Type B pancreatic cell (in vitro differentiated cells): ENCODE results near the gene ALG1L2. TPM values are rescaled to one million over a fixed set of nuclear protein-coding genes. Genes with fewer than 3 reads are reported as not detected.
"Not testable (repeated sequence)": the region's sequence is repeated elsewhere in the genome, so short reads cannot be mapped to it uniquely, and the experiment has no call there.

Experiments
- DNase-seq: peaks from one replicate; pipeline ENCODE4 v3.0.0; 2021; ENCODE audit warnings: mixed read lengths; ENCODE audit not compliant: unreplicated experiment; ENCODE audit errors: extremely low spot score
- H3K27ac Mint-ChIP-seq: 2 replicates; pipeline ENCODE4 v1.8.0; 2021; ENCODE audit warnings: mild to moderate bottlenecking, mixed read lengths
- H3K27me3 Mint-ChIP-seq: 2 replicates; pipeline ENCODE4 v1.8.0; 2021; ENCODE audit warnings: mixed read lengths
- H3K36me3 Mint-ChIP-seq: 2 replicates; pipeline ENCODE4 v1.8.0; 2021; ENCODE audit warnings: mixed read lengths
- H3K4me1 Mint-ChIP-seq: one replicate; pipeline ENCODE4 v1.8.0; 2021; ENCODE audit warnings: mixed read lengths; ENCODE audit not compliant: unreplicated experiment
- H3K4me3 Mint-ChIP-seq: 2 replicates; pipeline ENCODE4 v1.8.0; 2021; ENCODE audit warnings: mild to moderate bottlenecking, mixed read lengths
- H3K9me3 Mint-ChIP-seq: 2 replicates; pipeline ENCODE4 v1.8.0; 2021; ENCODE audit warnings: mixed read lengths
- CTCF ChIP-seq: fragments of 200-600 bp; sonication (generic); conservative IDR thresholded peaks from 2 replicates; pipeline ENCODE4 v1.5.0; 2021; ENCODE audit warnings: antibody characterized with exemption, mild to moderate bottlenecking
- total RNA-seq: library from RNA; stranded (reverse); gene quantifications from 2 replicates; pipeline ENCODE4 v1.2.1, GENCODE V29; 2021; ENCODE audit warnings: low replicate concordance

ALG1L2 gene
- total RNA-seq, 1 donor from 2014 or later = 2.1 TPM

- H3K9me3 Mint-ChIP-seq, DNase-seq, H3K4me1 Mint-ChIP-seq, H3K4me3 Mint-ChIP-seq, H3K27ac Mint-ChIP-seq, H3K36me3 Mint-ChIP-seq: not testable (repeated sequence)
- H3K27me3 Mint-ChIP-seq = peaks cover 14% of the 10 kb centered on the region
These were observed 57.4 kb downstream of the ALG1L2 start for GRCh38 chr3:130138992-130139391.

GRCh38 chr3:130140756-130141155 is 59.1 kb downstream of the ALG1L2 start:
- H3K9me3 Mint-ChIP-seq, DNase-seq, H3K4me1 Mint-ChIP-seq, H3K4me3 Mint-ChIP-seq, H3K36me3 Mint-ChIP-seq, H3K27ac Mint-ChIP-seq: not testable (repeated sequence)
- H3K27me3 Mint-ChIP-seq = peaks cover 16% of the 10 kb centered on the region

- H3K27ac Mint-ChIP-seq = peak overlapping the region; percentile 61
- not testable (repeated sequence) for H3K4me3 Mint-ChIP-seq, H3K4me1 Mint-ChIP-seq
These were observed 62.2 kb downstream of the ALG1L2 start for GRCh38 chr3:130143648-130144327.

GRCh38 chr3:130144328-130144650 is 62.7 kb downstream of the ALG1L2 start:
- not testable (repeated sequence) for H3K9me3 Mint-ChIP-seq, H3K4me1 Mint-ChIP-seq

More at GRCh38 chr3:130143648-130144327, 62.2 kb downstream of the ALG1L2 start:
- H3K27me3 Mint-ChIP-seq, H3K9me3 Mint-ChIP-seq, DNase-seq, H3K36me3 Mint-ChIP-seq: not testable (repeated sequence)
- peak; percentile 58 for TF ChIP-seq CTCF

GRCh38 chr3:130145456-130145855 is 63.8 kb downstream of the ALG1L2 start:
- not testable (repeated sequence) for DNase-seq, H3K9me3 Mint-ChIP-seq, H3K36me3 Mint-ChIP-seq, H3K27ac Mint-ChIP-seq, H3K4me1 Mint-ChIP-seq, H3K27me3 Mint-ChIP-seq, H3K4me3 Mint-ChIP-seq

More at GRCh38 chr3:130144328-130144650, 62.7 kb downstream of the ALG1L2 start:
- not testable (repeated sequence) for H3K36me3 Mint-ChIP-seq, H3K4me3 Mint-ChIP-seq, DNase-seq, H3K27me3 Mint-ChIP-seq
- H3K27ac Mint-ChIP-seq = peak overlapping the region; percentile 61

- not testable (repeated sequence) for H3K27ac Mint-ChIP-seq
These were observed 64.8 kb downstream of the ALG1L2 start for GRCh38 chr3:130146465-130146864.

More at GRCh38 chr3:130146465-130146864, 64.8 kb downstream of the ALG1L2 start:
- not testable (repeated sequence) for H3K4me1 Mint-ChIP-seq, H3K27me3 Mint-ChIP-seq, H3K36me3 Mint-ChIP-seq, DNase-seq, H3K4me3 Mint-ChIP-seq
- peaks cover 12% of the 10 kb centered on the region for H3K9me3 Mint-ChIP-seq

Other genes starting within 250 kb of the ALG1L2 start
- 46.9 and 50.8 TPM in 2 replicates for gene TMCC1, start 188.1 kb upstream of the ALG1L2 start, total RNA-seq
- 0.74 and 5.3 TPM in 2 replicates for gene TRH, start 107.1 kb upstream of the ALG1L2 start, total RNA-seq